HL-60 (cell line): ENCODE measurements around the gene ZNF764.
A peak's percentile ranks its signal among the peaks of the same experiment; 100 is the strongest.

Experiments used
- DNase-seq, 2 experiments: peaks; one replicate each; pipeline ENCODE4 v3.0.0-alpha.2; 2010 to 2020; ENCODE audit warnings: low read depth in 1 of 2, low spot score in 1 of 2
- H3K27ac ChIP-seq: fragments of 250-450 bp; sonication (Bioruptor Pico); replicated peaks from 2 replicates; pipeline ENCODE4 v1.5.1; 2020; ENCODE audit warnings: mild to moderate bottlenecking, moderate library complexity
- H3K27me3 ChIP-seq: fragments of 250-450 bp; sonication (Bioruptor Pico); 2 replicates; pipeline ENCODE4 v1.5.1; 2021; ENCODE audit warnings: mild to moderate bottlenecking, moderate library complexity; ENCODE audit not compliant: insufficient read depth, poor library complexity, severe bottlenecking
- H3K4me3 ChIP-seq: replicated peaks from 2 replicates; pipeline ENCODE4 v1.5.1; 2011; ENCODE audit warnings: mild to moderate bottlenecking, control low read depth, low read length; ENCODE audit not compliant: insufficient read depth
- CTCF ChIP-seq: IDR thresholded peaks from one replicate; pipeline ENCODE4 v1.5.1; 2011; ENCODE audit warnings: low read length, control low read depth, inconsistent platforms; ENCODE audit not compliant: insufficient read depth
- GABPA ChIP-seq: IDR thresholded peaks from 2 replicates; pipeline ENCODE4 v1.6.1; 2012; ENCODE audit warnings: low read depth
- POLR2AphosphoS5 ChIP-seq: IDR thresholded peaks from 2 replicates; pipeline ENCODE4 v1.6.1; 2012; ENCODE audit warnings: low read depth
- REST ChIP-seq: IDR thresholded peaks from 2 replicates; pipeline ENCODE4 v1.6.1; 2012; ENCODE audit warnings: low read depth; ENCODE audit not compliant: insufficient replicate concordance
- SPI1 ChIP-seq: IDR thresholded peaks from 2 replicates; pipeline ENCODE4 v1.6.1; 2012; ENCODE audit warnings: low read depth, mild to moderate bottlenecking, borderline replicate concordance

The ZNF764 gene

GRCh38 chr16:30530163-30531037 is 27.8 kb downstream of the ZNF764 start:
- H3K27me3 ChIP-seq: no peaks in the 10 kb centered on the region
- H3K27ac ChIP-seq: no peak overlapping the region
- TF ChIP-seq SPI1: no peak
- DNase-seq: no peak
- H3K4me3 ChIP-seq: no peak overlapping the region

DNA sequence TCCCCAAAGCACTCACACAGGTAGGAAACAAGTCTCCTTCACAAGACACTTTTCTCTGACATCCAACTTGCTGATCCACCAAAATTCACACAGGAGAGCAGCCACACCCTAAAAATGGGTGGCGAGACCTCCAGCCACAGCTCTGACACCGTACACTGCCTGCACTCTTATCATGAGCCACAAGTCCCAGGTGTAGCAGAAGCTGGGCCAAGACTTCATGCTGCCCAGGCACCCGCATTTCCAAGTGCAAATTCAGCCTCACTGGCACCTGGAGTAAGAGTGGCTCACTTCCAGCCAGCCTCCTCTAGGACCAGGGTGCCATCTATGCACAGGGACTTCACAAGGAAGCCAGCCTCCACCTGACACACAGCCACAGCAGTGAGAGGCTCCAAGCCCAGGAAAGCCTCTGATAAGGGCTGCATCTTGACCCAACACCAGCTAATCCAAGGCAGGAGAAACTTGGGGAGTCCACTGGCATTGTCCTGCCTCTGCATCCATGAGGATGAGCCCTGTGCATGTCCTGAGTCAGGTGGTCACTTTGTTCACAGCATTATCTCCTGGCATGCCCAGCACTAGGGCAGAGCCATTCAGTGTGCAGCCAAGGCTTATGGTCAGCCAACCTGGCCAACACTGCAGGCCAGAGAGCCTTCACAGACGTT is 29.2 kb downstream of the ZNF764 start:
- Histone ChIP-seq H3K27ac (peak overlapping the region; percentile 100; the same call in 1 of the 2 replicates), H3K27me3 (no peaks in the 10 kb centered on the region), H3K4me3 (no peak overlapping the region)
- TF ChIP-seq SPI1 (no peak), GABPA (no peak), CTCF (no peak), POLR2AphosphoS5 (peak; percentile 50; the same call in 1 of the 2 replicates), REST (no peak)
- no peak for DNase-seq

- Histone ChIP-seq H3K4me3 (peak overlapping the region; percentile 16), H3K27me3 (no peaks in the 10 kb centered on the region), H3K27ac (peak overlapping the region; percentile 100)
- no peak for TF ChIP-seq REST
- no peak; the same call in none of the 2 replicates for TF ChIP-seq POLR2AphosphoS5
- TF ChIP-seq SPI1: peak; percentile 99
- DNase-seq: peak in 1 of 2 experiments; percentile 85
Measured at GRCh38 chr16:30527635-30528178, 30.5 kb downstream of the ZNF764 start.

GRCh38 chr16:30526823-30527634 is 31.1 kb downstream of the ZNF764 start:
- H3K27me3 ChIP-seq: no peaks in the 10 kb centered on the region
- peak; percentile 94 to 99 for DNase-seq
- H3K27ac ChIP-seq: peak overlapping the region; percentile 100
- TF ChIP-seq REST: no peak
- TF ChIP-seq SPI1: no peak
- TF ChIP-seq CTCF: peak; percentile 4
- peak; percentile 54; the same call in 1 of the 2 replicates for TF ChIP-seq POLR2AphosphoS5
- peak; percentile 92 for TF ChIP-seq GABPA
- H3K4me3 ChIP-seq: peak overlapping the region; percentile 87
